DMS153 treated with DMSO at 0.1 percent for 48 hours (cell line): ENCODE results near the gene ASIC5.
"Not testable (repeated sequence)": the region's sequence is repeated elsewhere in the genome, so short reads cannot be mapped to it uniquely, and the experiment has no call there.

Source experiments
- DNase-seq: peaks from one replicate; lab custom pipeline; 2025; ENCODE audit not compliant: unreplicated experiment; lab: John Stamatoyannopoulos, UW

Gene ASIC5

GRCh38 chr4:155802190-155802959 lies 63.7 kb downstream of the ASIC5 start:
- DNase-seq = no peak

- DNase-seq = no peak
Measured at GRCh38 chr4:155800685-155801343, 65.3 kb downstream of the ASIC5 start.

GRCh38 chr4:155799794-155800123 lies 66.3 kb downstream of the ASIC5 start:
- no peak for DNase-seq

DNA sequence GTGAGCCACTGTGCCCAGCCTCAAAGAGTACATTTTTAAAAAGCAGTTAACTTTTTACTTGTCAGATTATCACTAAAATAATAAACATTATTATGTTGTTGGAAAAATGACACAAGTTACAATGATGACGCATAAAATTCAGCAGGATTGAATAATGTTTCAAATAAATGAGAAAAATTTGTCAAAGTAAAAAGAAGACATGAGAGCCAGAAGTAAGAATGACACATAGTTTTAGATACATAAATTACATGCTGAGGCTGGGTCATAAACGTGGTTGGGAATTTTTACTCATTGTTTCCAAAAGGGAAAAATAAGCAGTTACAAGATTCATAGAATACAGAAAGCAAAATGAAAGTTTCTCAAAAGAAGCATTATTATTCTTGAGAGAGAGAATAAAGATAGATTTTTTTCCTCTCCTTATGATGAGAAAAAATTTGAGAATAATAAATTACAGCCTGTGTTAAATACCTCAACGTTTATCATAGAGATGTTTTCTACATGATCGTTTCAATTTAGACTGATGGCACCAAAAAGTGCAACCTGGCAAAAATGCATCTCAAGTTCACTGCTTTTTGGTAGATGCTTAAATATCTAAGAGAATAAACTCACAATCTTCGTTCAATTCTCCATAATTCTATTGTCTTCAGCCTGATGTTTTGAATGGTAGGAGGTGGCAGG lies 66.8 kb downstream of the ASIC5 start:
- DNase-seq = no peak

- not testable (repeated sequence) for DNase-seq
Measured at GRCh38 chr4:155797581-155797980, 68.5 kb downstream of the ASIC5 start.

GRCh38 chr4:155795991-155796390 lies 70.1 kb downstream of the ASIC5 start:
- DNase-seq = no peak

GRCh38 chr4:155794589-155795236 lies 71.4 kb downstream of the ASIC5 start:
- DNase-seq = no peak

- no peak for DNase-seq
Measured at GRCh38 chr4:155789982-155790381, 76.1 kb downstream of the ASIC5 start.

DNA sequence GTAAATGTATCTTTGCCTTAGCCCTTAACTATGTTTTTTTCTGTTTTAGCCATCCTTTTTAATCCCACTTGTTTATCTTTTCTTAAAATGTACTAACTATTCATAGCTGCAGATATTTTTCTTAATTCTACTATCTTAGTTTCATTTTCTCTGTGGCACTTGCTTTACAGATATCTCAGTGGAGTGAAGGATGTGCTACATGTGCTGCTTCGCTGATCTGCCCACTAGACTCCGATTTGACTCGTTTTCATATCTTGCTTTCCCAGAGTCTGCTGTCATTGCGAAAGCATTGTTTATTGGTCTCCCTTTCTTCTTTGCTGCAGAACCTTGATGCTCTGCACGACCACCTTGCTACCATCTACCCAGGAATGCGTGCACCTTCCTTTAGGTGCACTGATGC lies 76.7 kb downstream of the ASIC5 start:
- no peak for DNase-seq

DNA sequence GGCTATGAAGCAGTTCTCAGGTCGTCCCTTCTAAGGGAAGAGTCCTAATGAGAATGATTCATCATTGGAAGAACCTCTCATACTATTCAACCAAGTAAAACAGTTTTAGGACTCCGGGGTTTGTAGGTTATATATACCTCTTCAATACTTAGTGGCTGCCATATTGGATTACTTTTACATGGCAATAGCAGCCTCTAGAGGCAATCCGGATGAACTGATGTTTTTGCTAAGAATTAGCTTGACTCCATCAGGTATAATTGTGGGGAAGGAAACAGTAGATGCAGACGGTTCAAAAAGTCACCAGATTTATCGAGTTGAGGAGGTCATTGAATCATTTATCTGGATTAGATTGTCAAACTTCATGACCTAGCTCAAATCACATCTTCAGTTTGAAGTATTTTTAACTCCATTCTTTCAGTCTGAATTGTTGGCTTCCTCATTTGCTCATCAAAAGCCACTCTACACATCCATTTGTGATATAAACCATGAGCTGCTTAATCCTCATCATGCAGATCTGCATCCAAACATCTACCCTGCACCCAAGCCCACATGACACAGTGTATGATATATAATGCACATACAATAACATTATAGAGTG lies 78.9 kb downstream of the ASIC5 start:
- peak; percentile 60 for DNase-seq

- no peak for DNase-seq
Measured at GRCh38 chr4:155785828-155786227, 80.2 kb downstream of the ASIC5 start.

DNA sequence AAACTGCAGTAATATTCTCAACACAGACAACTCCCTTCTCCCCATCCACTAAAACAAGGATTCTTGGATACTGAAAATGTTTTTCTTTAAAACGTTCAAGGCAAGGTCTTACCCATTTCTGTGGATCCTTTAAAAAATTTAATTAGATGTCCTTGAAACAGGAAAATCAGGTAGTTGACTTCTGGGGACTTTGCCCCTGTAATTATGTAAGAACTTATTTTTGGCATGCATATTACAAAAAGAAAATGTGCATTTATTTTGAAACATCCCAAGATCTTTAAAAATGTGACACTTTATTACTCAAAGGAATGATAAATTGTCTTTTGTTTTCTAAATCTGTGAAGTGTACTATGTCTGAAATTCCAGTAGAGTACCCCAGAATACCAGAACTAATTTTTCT lies 81.4 kb downstream of the ASIC5 start:
- DNase-seq = no peak

- no peak for DNase-seq
Measured at GRCh38 chr4:155781249-155781831, 84.7 kb downstream of the ASIC5 start.

GRCh38 chr4:155780775-155781174 lies 85.3 kb downstream of the ASIC5 start:
- no peak for DNase-seq
